ENCODE results near the gene P2RX6.

P2RX6 gene

GRCh38 chr22:20975541-20976290 lies 39.2 kb upstream of the P2RX6 start:
- no peak for TF ChIP-seq CTCF (IDR thresholded peaks at IDR 0.05; ENCODE audit: low read depth, low read length, missing control alignments)
- H3K36me3 ChIP-seq (replicated peaks) = no peaks in the 10 kb centered on the region
- no peak for DNase-seq
- H3K27ac ChIP-seq = no peak overlapping the region
- no peak overlapping the region for H3K4me3 ChIP-seq (ENCODE audit: low read depth, low read length)
- in situ Hi-C loops (cut with HindIII; ENCODE audit: low pct_ligation_motif_present, low sequenced_read_pairs) = no loop called here
- peaks cover 2% of the 10 kb centered on the region for H3K27me3 ChIP-seq (replicated peaks)

- TF ChIP-seq CTCF (IDR thresholded peaks at IDR 0.05; ENCODE audit: low read depth, low read length, missing control alignments) = no peak
- in situ Hi-C loops (cut with HindIII; ENCODE audit: low pct_ligation_motif_present, low sequenced_read_pairs) = no loop called here
- H3K27ac ChIP-seq = no peak overlapping the region
- H3K4me3 ChIP-seq (ENCODE audit: low read depth, low read length) = no peak overlapping the region
- no peaks in the 10 kb centered on the region for H3K36me3 ChIP-seq (replicated peaks)
- no peak for DNase-seq
- peaks cover 2% of the 10 kb centered on the region for H3K27me3 ChIP-seq (replicated peaks)
These were observed 38.6 kb upstream of the P2RX6 start for GRCh38 chr22:20976291-20976877.

GRCh38 chr22:20977019-20977418 lies 37.9 kb upstream of the P2RX6 start:
- peaks cover 2% of the 10 kb centered on the region for H3K27me3 ChIP-seq (replicated peaks)
- no peak overlapping the region for H3K27ac ChIP-seq
- H3K4me3 ChIP-seq (ENCODE audit: low read depth, low read length) = no peak overlapping the region
- no peak for DNase-seq
- H3K36me3 ChIP-seq (replicated peaks) = no peaks in the 10 kb centered on the region
- in situ Hi-C loops (cut with HindIII; ENCODE audit: low pct_ligation_motif_present, low sequenced_read_pairs) = no loop called here
- no peak for TF ChIP-seq CTCF (IDR thresholded peaks at IDR 0.05; ENCODE audit: low read depth, low read length, missing control alignments)

GRCh38 chr22:20977516-20978170 lies 37.3 kb upstream of the P2RX6 start:
- peaks cover 2% of the 10 kb centered on the region for H3K27me3 ChIP-seq (replicated peaks)

GRCh38 chr22:20978419-20978818 lies 36.5 kb upstream of the P2RX6 start:
- Histone ChIP-seq H3K27me3 (replicated peaks) (peaks cover 2% of the 10 kb centered on the region), H3K4me3 (ENCODE audit: low read depth, low read length) (no peak overlapping the region), H3K27ac (no peak overlapping the region), H3K36me3 (replicated peaks) (peaks cover 1% of the 10 kb centered on the region)
- in situ Hi-C loops (cut with HindIII; ENCODE audit: low pct_ligation_motif_present, low sequenced_read_pairs) = no loop called here
- DNase-seq = no peak
- no peak for TF ChIP-seq CTCF (IDR thresholded peaks at IDR 0.05; ENCODE audit: low read depth, low read length, missing control alignments)

More at GRCh38 chr22:20977516-20978170, 37.3 kb upstream of the P2RX6 start:
- no peak for DNase-seq
- Histone ChIP-seq H3K27ac (no peak overlapping the region), H3K4me3 (ENCODE audit: low read depth, low read length) (no peak overlapping the region), H3K36me3 (replicated peaks) (no peaks in the 10 kb centered on the region)
- in situ Hi-C loops (cut with HindIII; ENCODE audit: low pct_ligation_motif_present, low sequenced_read_pairs) = no loop called here
- no peak for TF ChIP-seq CTCF (IDR thresholded peaks at IDR 0.05; ENCODE audit: low read depth, low read length, missing control alignments)
